ENCODE measurements around the gene ROR1.

Gene ROR1

DNA sequence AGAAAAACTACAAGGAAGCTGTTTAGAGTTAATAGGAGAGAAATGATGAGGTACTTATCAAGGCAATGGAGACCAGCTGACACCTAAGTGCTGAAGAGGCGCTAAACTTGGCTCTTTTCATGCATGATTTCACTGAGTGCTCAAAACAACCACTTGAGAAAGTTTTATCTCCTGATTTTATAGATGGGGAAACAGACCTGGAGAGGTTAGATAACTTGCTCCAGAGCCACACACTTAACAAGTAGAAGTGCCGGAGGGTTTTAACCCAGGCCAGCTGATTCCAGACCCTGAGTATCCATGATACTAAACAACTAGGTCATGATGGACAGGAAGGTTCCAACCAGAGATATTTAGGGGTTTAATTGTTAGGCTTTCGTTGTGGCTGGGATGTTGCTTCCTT is 455.5 kb downstream of the ROR1 start:
- Histone ChIP-seq H3K9me3 (ENCODE audit: control insufficient read depth, low read length) (no peaks in the 10 kb centered on the region), H3K4me1 (ENCODE audit: control insufficient read depth, insufficient read depth, low read length, poor library complexity, severe bottlenecking) (no peaks in the 10 kb centered on the region), H3K36me3 (ENCODE audit: control insufficient read depth, insufficient read depth, low read length) (no peaks in the 10 kb centered on the region), H3K27me3 (replicated peaks; ENCODE audit: control insufficient read depth, insufficient read depth, low read length, poor library complexity, severe bottlenecking) (no peaks in the 10 kb centered on the region), H3K27ac (ENCODE audit: insufficient read depth, low read length, poor library complexity, severe bottlenecking) (no peak overlapping the region), H3K4me3 (ENCODE audit: insufficient read depth, low read depth, low read length, poor library complexity, severe bottlenecking) (no peak overlapping the region)
- no peak for DNase-seq
